ENCODE measurements around the gene NME9. TPM values are rescaled to one million over a fixed set of nuclear protein-coding genes. Genes with fewer than 3 reads are reported as not detected.

The NME9 gene
- total and polyA plus RNA-seq, 2 donors (not counting 1 experiment from before 2014, with no cell fraction given), result not detected

- Histone ChIP-seq H3K79me2 (ENCODE audit: control insufficient read depth, insufficient read depth, low read length) (no peaks in the 10 kb centered on the region), H3K4me3 (replicated peaks in 1 of 4; ENCODE audit: control extremely low read depth in 1 of 4, insufficient read depth in 1 of 4, low read depth in 3 of 4, low read length in 4 of 4) (no peak overlapping the region), H3K27ac (ENCODE audit: insufficient read depth, low read length) (no peak overlapping the region), H3K9me3 (ENCODE audit: control insufficient read depth, insufficient read depth, low read depth, low read length) (no peaks in the 10 kb centered on the region), H2AFZ (ENCODE audit: low read length) (no peak overlapping the region), H3K4me2 (ENCODE audit: extremely low read depth, insufficient read depth, low read length) (no peak overlapping the region), H3K27me3 (ENCODE audit: control insufficient read depth, insufficient read depth, low read length) (no peaks in the 10 kb centered on the region), H4K20me1 (ENCODE audit: control insufficient read depth, extremely low read depth, insufficient read depth, low read length) (no peaks in the 10 kb centered on the region), H3K36me3 (ENCODE audit: control insufficient read depth, insufficient read depth, low read length) (peaks cover 2% of the 10 kb centered on the region), H3K4me1 (ENCODE audit: control insufficient read depth, extremely low read depth, insufficient read depth, low read length) (no peaks in the 10 kb centered on the region), H3K9ac (ENCODE audit: insufficient read depth, low read length) (no peak overlapping the region)
- TF ChIP-seq CTCF (conservative IDR thresholded peaks at IDR 0.05 in 1 of 2, IDR thresholded peaks at IDR 0.05 in 1 of 2; ENCODE audit: low read depth in 1 of 2, low read length in 2 of 2) (no peak), EZH2 (IDR thresholded peaks at IDR 0.05; ENCODE audit: low read length, missing control alignments) (no peak)
- DNase-seq (ENCODE audit: low read depth in 2 of 2), result peak; percentile 6 to 20
Observed at GRCh38 chr3:138260611-138261010, 69.0 kb downstream of the NME9 start.

- Histone ChIP-seq H3K4me3 (replicated peaks in 1 of 4; ENCODE audit: control extremely low read depth in 1 of 4, insufficient read depth in 1 of 4, low read depth in 3 of 4, low read length in 4 of 4) (no peak overlapping the region), H3K9ac (ENCODE audit: insufficient read depth, low read length) (no peak overlapping the region), H3K4me1 (ENCODE audit: control insufficient read depth, extremely low read depth, insufficient read depth, low read length) (no peaks in the 10 kb centered on the region), H2AFZ (ENCODE audit: low read length) (no peak overlapping the region), H3K36me3 (ENCODE audit: control insufficient read depth, insufficient read depth, low read length) (peaks cover 2% of the 10 kb centered on the region), H3K79me2 (ENCODE audit: control insufficient read depth, insufficient read depth, low read length) (no peaks in the 10 kb centered on the region), H3K27me3 (ENCODE audit: control insufficient read depth, insufficient read depth, low read length) (no peaks in the 10 kb centered on the region), H3K27ac (ENCODE audit: insufficient read depth, low read length) (no peak overlapping the region), H4K20me1 (ENCODE audit: control insufficient read depth, extremely low read depth, insufficient read depth, low read length) (no peaks in the 10 kb centered on the region), H3K4me2 (ENCODE audit: extremely low read depth, insufficient read depth, low read length) (no peak overlapping the region), H3K9me3 (ENCODE audit: control insufficient read depth, insufficient read depth, low read depth, low read length) (no peaks in the 10 kb centered on the region)
- no peak for DNase-seq (ENCODE audit: low read depth in 2 of 2)
- TF ChIP-seq EZH2 (IDR thresholded peaks at IDR 0.05; ENCODE audit: low read length, missing control alignments), result no peak
- no peak for TF ChIP-seq CTCF (conservative IDR thresholded peaks at IDR 0.05 in 1 of 2, IDR thresholded peaks at IDR 0.05 in 1 of 2; ENCODE audit: low read depth in 1 of 2, low read length in 2 of 2)
Observed at GRCh38 chr3:138259126-138259525, 70.5 kb downstream of the NME9 start.

GRCh38 chr3:138257986-138258385, 71.7 kb downstream of the NME9 start:
- H3K4me2 ChIP-seq (ENCODE audit: extremely low read depth, insufficient read depth, low read length), result no peak overlapping the region
- H2AFZ ChIP-seq (ENCODE audit: low read length), result no peak overlapping the region
- H3K79me2 ChIP-seq (ENCODE audit: control insufficient read depth, insufficient read depth, low read length), result no peaks in the 10 kb centered on the region
- H3K4me3 ChIP-seq (replicated peaks in 1 of 4; ENCODE audit: control extremely low read depth in 1 of 4, insufficient read depth in 1 of 4, low read depth in 3 of 4, low read length in 4 of 4), result no peak overlapping the region
- no peaks in the 10 kb centered on the region for H3K9me3 ChIP-seq (ENCODE audit: control insufficient read depth, insufficient read depth, low read depth, low read length)
- H3K27me3 ChIP-seq (ENCODE audit: control insufficient read depth, insufficient read depth, low read length), result no peaks in the 10 kb centered on the region
- no peaks in the 10 kb centered on the region for H3K4me1 ChIP-seq (ENCODE audit: control insufficient read depth, extremely low read depth, insufficient read depth, low read length)
- TF ChIP-seq CTCF (conservative IDR thresholded peaks at IDR 0.05 in 1 of 2, IDR thresholded peaks at IDR 0.05 in 1 of 2; ENCODE audit: low read depth in 1 of 2, low read length in 2 of 2), result no peak
- TF ChIP-seq EZH2 (IDR thresholded peaks at IDR 0.05; ENCODE audit: low read length, missing control alignments), result no peak
- no peak overlapping the region for H3K9ac ChIP-seq (ENCODE audit: insufficient read depth, low read length)
- H3K27ac ChIP-seq (ENCODE audit: insufficient read depth, low read length), result no peak overlapping the region
- DNase-seq (ENCODE audit: low read depth in 2 of 2), result no peak
- H4K20me1 ChIP-seq (ENCODE audit: control insufficient read depth, extremely low read depth, insufficient read depth, low read length), result no peaks in the 10 kb centered on the region
- peaks cover 2% of the 10 kb centered on the region for H3K36me3 ChIP-seq (ENCODE audit: control insufficient read depth, insufficient read depth, low read length)
